WTC11 (cell line): Measurements from ENCODE around the gene SH3TC1. TPM values are rescaled to one million over a fixed set of nuclear protein-coding genes. Genes with fewer than 3 reads are reported as not detected.

ENCODE experiments used
- ATAC-seq: fragments of 200-7000 bp; cut with Tn5 transposase; 2 replicates; pipeline ENCODE4 v1.10.0; 2021; ENCODE audit warnings: mild to moderate bottlenecking, moderate library complexity
- CTCF ChIA-PET: fragments of 300-600 bp; sonication (Branson Sonifier 250); formaldehyde crosslinking; loops from one replicate; lab custom pipeline; 2021; ENCODE audit warnings: antibody characterized with exemption; lab: Charles Lee
- POLR2A ChIA-PET: fragments of 350-600 bp; sonication (Branson Sonifier 250); formaldehyde crosslinking; loops from one replicate; lab custom pipeline; 2021; ENCODE audit warnings: antibody characterized with exemption; lab: Charles Lee
- DNase-seq: peaks from one replicate; pipeline ENCODE4 v3.0.0; 2021; ENCODE audit warnings: low spot score
- H3K27ac Mint-ChIP-seq: 2 replicates; pipeline ENCODE4 v1.8.0; 2021; ENCODE audit warnings: mixed read lengths
- H3K27me3 Mint-ChIP-seq: 2 replicates; pipeline ENCODE4 v1.8.0; 2021; ENCODE audit warnings: low read depth, mild to moderate bottlenecking, moderate library complexity, mixed read lengths
- H3K36me3 Mint-ChIP-seq: 2 replicates; pipeline ENCODE4 v1.8.0; 2021; ENCODE audit warnings: mixed read lengths
- H3K4me1 Mint-ChIP-seq: 2 replicates; pipeline ENCODE4 v1.8.0; 2022; ENCODE audit warnings: mixed read lengths
- H3K4me3 Mint-ChIP-seq: 2 replicates; pipeline ENCODE4 v1.8.0; 2021; ENCODE audit warnings: mild to moderate bottlenecking, moderate library complexity, mixed read lengths
- H3K9me3 Mint-ChIP-seq: 2 replicates; pipeline ENCODE4 v1.8.0; 2021; ENCODE audit warnings: mixed read lengths
- ELF4 ChIP-seq: sonication (generic); formaldehyde crosslinking; IDR thresholded peaks from 2 replicates; pipeline ENCODE4 v1.8.1; 2022; ENCODE audit warnings: low read depth, mild to moderate bottlenecking, moderate library complexity, missing genetic modification reagents
- EMX1 ChIP-seq: fragments of 250-450 bp; sonication (Bioruptor Pico); IDR thresholded peaks from 2 replicates; pipeline ENCODE4 v1.8.0; 2021; ENCODE audit warnings: mild to moderate bottlenecking
- ESRRA ChIP-seq: sonication (generic); formaldehyde crosslinking; IDR thresholded peaks from 2 replicates; pipeline ENCODE4 v1.8.1; 2022; ENCODE audit warnings: mild to moderate bottlenecking, missing genetic modification reagents, borderline replicate concordance
- FOXP1 ChIP-seq: sonication (generic); formaldehyde crosslinking; IDR thresholded peaks from 2 replicates; pipeline ENCODE4 v1.8.0; 2022; ENCODE audit warnings: missing genetic modification reagents, mild to moderate bottlenecking, moderate library complexity, borderline replicate concordance
- HMGA2 ChIP-seq: fragments of 250-450 bp; sonication (Bioruptor Pico); IDR thresholded peaks from 2 replicates; pipeline ENCODE4 v1.4.0; 2021; ENCODE audit warnings: mild to moderate bottlenecking, moderate library complexity
- NFYB ChIP-seq: sonication (generic); formaldehyde crosslinking; conservative IDR thresholded peaks from 2 replicates; pipeline ENCODE4 v1.8.0; 2022; ENCODE audit warnings: low read depth, missing genetic modification reagents
- OVOL2 ChIP-seq: fragments of 250-450 bp; sonication (Bioruptor Pico); IDR thresholded peaks from 2 replicates; pipeline ENCODE4 v1.9.0; 2021; ENCODE audit warnings: mild to moderate bottlenecking, borderline replicate concordance
- SOX15 ChIP-seq: fragments of 250-450 bp; sonication (Bioruptor Pico); IDR thresholded peaks from 2 replicates; pipeline ENCODE4 v1.9.0; 2021; ENCODE audit warnings: mild to moderate bottlenecking
- TEAD1 ChIP-seq: sonication (generic); formaldehyde crosslinking; IDR thresholded peaks from 2 replicates; pipeline ENCODE4 v1.8.0; 2022; ENCODE audit warnings: mild to moderate bottlenecking, missing genetic modification reagents
- ZBTB21 ChIP-seq: sonication (generic); formaldehyde crosslinking; IDR thresholded peaks from 2 replicates; pipeline ENCODE4 v1.8.1; 2023; ENCODE audit warnings: mild to moderate bottlenecking, missing genetic modification reagents, borderline replicate concordance
- ZNF121 ChIP-seq: sonication (generic); formaldehyde crosslinking; IDR thresholded peaks from 2 replicates; pipeline ENCODE4 v1.8.0; 2023; ENCODE audit warnings: missing genetic modification reagents
- total RNA-seq: library from RNA; stranded (reverse); gene quantifications from 3 replicates; pipeline ENCODE4 v1.2.3, GENCODE V29; 2021
- TF ChIP-seq, protein P1 (sequence below): fragments of 250-450 bp; sonication (Bioruptor Pico); IDR thresholded peaks from 2 replicates; pipeline ENCODE4 v1.9.0; 2021; ENCODE audit warnings: mild to moderate bottlenecking, borderline replicate concordance
- TF ChIP-seq, protein P2 (sequence below): fragments of 250-450 bp; sonication (Bioruptor Pico); IDR thresholded peaks from 2 replicates; pipeline ENCODE4 v2.1.2; 2022; ENCODE audit warnings: mild to moderate bottlenecking, moderate library complexity

Gene SH3TC1
- total RNA-seq, 1 experiment from 2014 or later: 0.42 TPM

DNA sequence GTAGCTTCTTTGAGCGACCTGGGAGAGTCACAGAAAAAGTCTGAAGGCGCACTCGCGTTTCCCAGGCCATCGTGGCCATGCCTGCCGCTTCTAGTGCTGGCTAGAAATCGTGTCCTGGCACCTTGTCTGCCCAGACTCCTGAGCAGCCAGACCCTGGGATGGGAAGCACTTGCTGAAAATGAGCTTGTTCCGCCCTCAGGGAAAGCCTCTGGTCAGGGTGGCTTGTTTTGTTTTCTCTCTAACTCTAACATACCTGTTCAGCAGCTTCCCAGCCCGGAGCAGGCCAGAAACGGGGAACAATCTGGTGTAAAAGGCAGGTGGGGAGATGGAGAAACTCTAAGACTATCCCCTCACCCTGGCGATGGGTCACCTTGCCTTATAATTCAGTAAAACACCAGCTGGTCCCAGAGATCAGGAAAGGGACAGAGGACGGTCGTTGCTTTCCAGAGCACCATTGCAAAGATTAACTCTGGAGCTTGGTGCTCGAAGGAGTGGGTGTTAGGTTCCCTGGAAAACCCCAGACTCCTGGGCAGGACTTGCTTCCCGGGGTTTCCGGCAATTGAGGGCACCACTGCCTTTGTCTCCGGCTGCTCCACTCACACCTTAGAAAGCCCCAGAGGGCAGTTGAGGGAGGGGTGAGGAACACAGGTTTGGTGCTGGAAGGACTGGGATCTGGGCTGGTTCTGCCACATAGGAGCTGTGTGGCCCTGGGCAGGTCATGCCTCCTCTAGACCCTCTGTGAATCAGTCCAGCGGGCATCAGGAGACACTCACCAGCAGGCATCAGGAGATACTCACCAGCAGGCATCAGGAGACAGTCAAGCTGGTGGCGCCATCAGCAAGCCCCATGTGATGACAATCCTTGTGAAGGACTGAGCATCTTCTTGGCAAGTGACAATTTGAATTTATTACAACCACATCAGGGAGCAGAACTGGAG lies 4.5 kb upstream of the SH3TC1 start:
- ChIA-PET CTCF (interaction anchor here (0.7 to 6.8 kb wide), 6 partner anchors 18 to 216 kb away, joined by 3 to 43 read pairs (median 3); no protein-coding TSS in a partner anchor), POLR2A (no interaction called here)
- Mint-ChIP-seq H3K9me3 (no peaks in the 10 kb centered on the region), H3K27ac (no peak overlapping the region), H3K36me3 (no peaks in the 10 kb centered on the region), H3K4me1 (peaks cover 3% of the 10 kb centered on the region; the same call in 1 of the 2 replicates), H3K27me3 (no peaks in the 10 kb centered on the region), H3K4me3 (no peak overlapping the region)
- DNase-seq: no peak
- ATAC-seq: no peak
- TF ChIP-seq ELF4 (CRISPR knock-in tag): no peak
- TF ChIP-seq NFYB (CRISPR knock-in tag): no peak
- no peak for TF ChIP-seq HMGA2 (CRISPR knock-in tag)

DNA sequence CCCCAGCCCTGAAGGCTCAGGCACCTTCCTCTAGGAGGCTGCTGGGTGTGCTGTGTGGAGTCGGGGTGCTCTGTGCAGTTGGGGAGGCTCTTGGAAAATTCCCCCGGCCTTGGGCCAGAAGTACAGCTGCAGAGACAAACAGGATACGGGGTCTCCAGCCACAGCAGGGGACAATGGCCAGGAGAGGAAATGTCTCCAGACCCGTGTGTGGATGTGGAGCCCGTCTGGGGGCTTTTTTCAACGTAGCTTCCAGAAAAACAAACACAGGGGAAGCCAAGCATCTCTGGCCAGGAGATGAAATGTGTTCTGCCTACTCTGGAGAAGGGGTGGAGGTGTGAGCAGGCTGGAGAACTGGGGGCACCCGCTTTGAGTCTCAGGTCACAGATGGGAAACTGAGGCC lies 3.7 kb upstream of the SH3TC1 start:
- Mint-ChIP-seq H3K9me3 (no peaks in the 10 kb centered on the region), H3K4me1 (peaks cover 3% of the 10 kb centered on the region; the same call in 1 of the 2 replicates), H3K4me3 (no peak overlapping the region), H3K27me3 (no peaks in the 10 kb centered on the region), H3K36me3 (no peaks in the 10 kb centered on the region), H3K27ac (no peak overlapping the region)
- POLR2A ChIA-PET: no interaction called here
- DNase-seq: no peak
- CTCF ChIA-PET: interaction anchor here (0.7 to 6.8 kb wide), 2 partner anchors 19 to 212 kb away, joined by 3 to 43 read pairs; no protein-coding TSS in a partner anchor
- TF ChIP-seq TEAD1 (CRISPR knock-in tag) (no peak), ESRRA (CRISPR knock-in tag) (no peak), SOX15 (CRISPR knock-in tag) (no peak), ZBTB21 (CRISPR knock-in tag) (no peak)
- TF ChIP-seq, protein P1, sequence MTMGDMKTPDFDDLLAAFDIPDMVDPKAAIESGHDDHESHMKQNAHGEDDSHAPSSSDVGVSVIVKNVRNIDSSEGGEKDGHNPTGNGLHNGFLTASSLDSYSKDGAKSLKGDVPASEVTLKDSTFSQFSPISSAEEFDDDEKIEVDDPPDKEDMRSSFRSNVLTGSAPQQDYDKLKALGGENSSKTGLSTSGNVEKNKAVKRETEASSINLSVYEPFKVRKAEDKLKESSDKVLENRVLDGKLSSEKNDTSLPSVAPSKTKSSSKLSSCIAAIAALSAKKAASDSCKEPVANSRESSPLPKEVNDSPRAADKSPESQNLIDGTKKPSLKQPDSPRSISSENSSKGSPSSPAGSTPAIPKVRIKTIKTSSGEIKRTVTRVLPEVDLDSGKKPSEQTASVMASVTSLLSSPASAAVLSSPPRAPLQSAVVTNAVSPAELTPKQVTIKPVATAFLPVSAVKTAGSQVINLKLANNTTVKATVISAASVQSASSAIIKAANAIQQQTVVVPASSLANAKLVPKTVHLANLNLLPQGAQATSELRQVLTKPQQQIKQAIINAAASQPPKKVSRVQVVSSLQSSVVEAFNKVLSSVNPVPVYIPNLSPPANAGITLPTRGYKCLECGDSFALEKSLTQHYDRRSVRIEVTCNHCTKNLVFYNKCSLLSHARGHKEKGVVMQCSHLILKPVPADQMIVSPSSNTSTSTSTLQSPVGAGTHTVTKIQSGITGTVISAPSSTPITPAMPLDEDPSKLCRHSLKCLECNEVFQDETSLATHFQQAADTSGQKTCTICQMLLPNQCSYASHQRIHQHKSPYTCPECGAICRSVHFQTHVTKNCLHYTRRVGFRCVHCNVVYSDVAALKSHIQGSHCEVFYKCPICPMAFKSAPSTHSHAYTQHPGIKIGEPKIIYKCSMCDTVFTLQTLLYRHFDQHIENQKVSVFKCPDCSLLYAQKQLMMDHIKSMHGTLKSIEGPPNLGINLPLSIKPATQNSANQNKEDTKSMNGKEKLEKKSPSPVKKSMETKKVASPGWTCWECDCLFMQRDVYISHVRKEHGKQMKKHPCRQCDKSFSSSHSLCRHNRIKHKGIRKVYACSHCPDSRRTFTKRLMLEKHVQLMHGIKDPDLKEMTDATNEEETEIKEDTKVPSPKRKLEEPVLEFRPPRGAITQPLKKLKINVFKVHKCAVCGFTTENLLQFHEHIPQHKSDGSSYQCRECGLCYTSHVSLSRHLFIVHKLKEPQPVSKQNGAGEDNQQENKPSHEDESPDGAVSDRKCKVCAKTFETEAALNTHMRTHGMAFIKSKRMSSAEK: no peak
- ATAC-seq: no peak

DNA sequence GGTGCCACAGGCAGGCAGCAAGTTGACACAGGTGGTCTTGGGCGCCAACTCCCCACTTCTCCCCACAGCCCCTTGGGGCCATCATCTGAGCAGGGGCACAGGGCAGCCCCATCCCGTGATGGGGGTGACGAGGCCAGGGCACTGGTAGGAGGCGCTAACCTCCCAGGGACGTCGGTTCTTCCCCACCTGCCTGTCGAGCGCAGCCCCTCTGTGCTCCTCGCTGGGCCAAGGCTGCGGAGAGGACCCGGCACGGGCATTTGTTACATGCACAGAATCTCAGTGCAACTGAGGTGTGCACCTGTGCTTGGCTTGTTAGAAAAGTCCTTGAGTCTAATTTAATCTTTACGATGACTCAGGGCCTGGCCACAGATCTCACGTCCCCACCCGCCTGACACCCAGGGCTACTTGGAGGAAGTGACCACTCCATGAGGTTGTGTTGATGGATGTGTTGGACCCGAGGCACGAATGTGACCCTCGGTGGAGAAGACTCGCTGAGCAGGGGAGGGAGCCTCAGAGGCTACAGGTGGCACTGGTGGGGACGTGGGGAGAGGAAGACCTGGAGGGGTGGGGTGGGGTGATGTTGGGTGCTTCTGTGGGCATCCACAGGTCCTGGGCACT lies 3.1 kb upstream of the SH3TC1 start:
- TF ChIP-seq EMX1 (CRISPR knock-in tag) (no peak), ZNF121 (CRISPR knock-in tag) (no peak), OVOL2 (CRISPR knock-in tag) (no peak), FOXP1 (CRISPR knock-in tag) (no peak)
- TF ChIP-seq, protein P2, sequence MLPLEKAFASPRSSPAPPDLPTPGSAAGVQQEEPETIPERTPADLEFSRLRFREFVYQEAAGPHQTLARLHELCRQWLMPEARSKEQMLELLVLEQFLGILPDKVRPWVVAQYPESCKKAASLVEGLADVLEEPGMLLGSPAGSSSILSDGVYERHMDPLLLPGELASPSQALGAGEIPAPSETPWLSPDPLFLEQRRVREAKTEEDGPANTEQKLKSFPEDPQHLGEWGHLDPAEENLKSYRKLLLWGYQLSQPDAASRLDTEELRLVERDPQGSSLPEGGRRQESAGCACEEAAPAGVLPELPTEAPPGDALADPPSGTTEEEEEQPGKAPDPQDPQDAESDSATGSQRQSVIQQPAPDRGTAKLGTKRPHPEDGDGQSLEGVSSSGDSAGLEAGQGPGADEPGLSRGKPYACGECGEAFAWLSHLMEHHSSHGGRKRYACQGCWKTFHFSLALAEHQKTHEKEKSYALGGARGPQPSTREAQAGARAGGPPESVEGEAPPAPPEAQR (CRISPR knock-in tag): no peak
- no peaks in the 10 kb centered on the region for H3K27me3 Mint-ChIP-seq
- peak overlapping the region; percentile 60; the same call in 1 of the 2 replicates for H3K27ac Mint-ChIP-seq

More for the DNA sequence above, 3.1 kb upstream of the SH3TC1 start:
- Mint-ChIP-seq H3K9me3 (no peaks in the 10 kb centered on the region), H3K36me3 (no peaks in the 10 kb centered on the region), H3K4me3 (no peak overlapping the region), H3K4me1 (peaks cover 3% of the 10 kb centered on the region; the same call in 1 of the 2 replicates)
- ChIA-PET CTCF (interaction anchor here (0.7 to 6.8 kb wide), 3 partner anchors 19 to 211 kb away, joined by 3 to 43 read pairs (median 22); no protein-coding TSS in a partner anchor), POLR2A (no interaction called here)
- DNase-seq: no peak
- no peak for ATAC-seq
